Measurements from ENCODE around the gene GCSAM. TPM values are rescaled to one million over a fixed set of nuclear protein-coding genes. Genes with fewer than 3 reads are reported as not detected.

The GCSAM gene
- total and polyA plus RNA-seq, 3 donors from 2014 or later: 0.06 to 0.63 (median 0.42) TPM

DNA sequence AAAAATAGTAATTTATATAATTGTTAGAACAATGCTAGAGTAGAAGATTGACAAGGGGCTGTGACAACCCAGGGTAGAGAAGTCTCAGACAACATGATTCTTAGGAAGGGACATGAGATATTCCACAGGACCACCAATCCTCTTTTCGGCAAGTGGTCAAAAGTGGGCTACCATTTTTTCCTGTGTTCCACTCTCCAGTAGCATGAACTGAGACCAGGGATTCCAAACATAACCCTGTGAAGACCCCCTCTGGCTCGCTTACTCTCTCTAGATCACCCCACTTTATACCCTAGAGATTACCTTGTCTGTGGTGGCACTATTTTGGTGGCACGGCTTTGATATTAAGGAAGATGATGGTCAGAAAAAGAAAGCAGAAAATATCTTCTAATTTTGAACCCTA, 960 bp downstream of the GCSAM start:
- no peak overlapping the region for H3K4me3 ChIP-seq
- intact Hi-C loops (cut with DNase I; ENCODE audit: low total_unique reads): no loop called here
- no peak overlapping the region for H3K27ac ChIP-seq
- no peaks in the 10 kb centered on the region for H3K36me3 ChIP-seq (ENCODE audit: low read depth, missing control alignments)
- WGBS, 2 donors: 88 to 97% methylated on average over 3 of the region's 3 CpGs
- TF ChIP-seq, protein P1, sequence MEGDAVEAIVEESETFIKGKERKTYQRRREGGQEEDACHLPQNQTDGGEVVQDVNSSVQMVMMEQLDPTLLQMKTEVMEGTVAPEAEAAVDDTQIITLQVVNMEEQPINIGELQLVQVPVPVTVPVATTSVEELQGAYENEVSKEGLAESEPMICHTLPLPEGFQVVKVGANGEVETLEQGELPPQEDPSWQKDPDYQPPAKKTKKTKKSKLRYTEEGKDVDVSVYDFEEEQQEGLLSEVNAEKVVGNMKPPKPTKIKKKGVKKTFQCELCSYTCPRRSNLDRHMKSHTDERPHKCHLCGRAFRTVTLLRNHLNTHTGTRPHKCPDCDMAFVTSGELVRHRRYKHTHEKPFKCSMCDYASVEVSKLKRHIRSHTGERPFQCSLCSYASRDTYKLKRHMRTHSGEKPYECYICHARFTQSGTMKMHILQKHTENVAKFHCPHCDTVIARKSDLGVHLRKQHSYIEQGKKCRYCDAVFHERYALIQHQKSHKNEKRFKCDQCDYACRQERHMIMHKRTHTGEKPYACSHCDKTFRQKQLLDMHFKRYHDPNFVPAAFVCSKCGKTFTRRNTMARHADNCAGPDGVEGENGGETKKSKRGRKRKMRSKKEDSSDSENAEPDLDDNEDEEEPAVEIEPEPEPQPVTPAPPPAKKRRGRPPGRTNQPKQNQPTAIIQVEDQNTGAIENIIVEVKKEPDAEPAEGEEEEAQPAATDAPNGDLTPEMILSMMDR (IDR thresholded peaks at IDR 0.05): no peak
- no peak for TF ChIP-seq POLR2A (IDR thresholded peaks at IDR 0.05)
- no peak for DNase-seq
- peaks cover 2% of the 10 kb centered on the region for H3K4me1 ChIP-seq
- no peaks in the 10 kb centered on the region for H3K27me3 ChIP-seq
- H3K9me3 ChIP-seq: no peaks in the 10 kb centered on the region

- Histone ChIP-seq H3K9me3 (no peaks in the 10 kb centered on the region), H3K27me3 (no peaks in the 10 kb centered on the region), H3K4me1 (peaks cover 11% of the 10 kb centered on the region), H3K4me3 (no peak overlapping the region), H3K27ac (no peak overlapping the region), H3K36me3 (ENCODE audit: low read depth, missing control alignments) (no peaks in the 10 kb centered on the region)
- TF ChIP-seq POLR2A (IDR thresholded peaks at IDR 0.05): no peak
- TF ChIP-seq, protein P1 (IDR thresholded peaks at IDR 0.05): no peak
- DNase-seq: no peak
- 91 to 94% methylated on average over 3 of the region's 3 CpGs for WGBS, 2 donors
- intact Hi-C loops (cut with DNase I; ENCODE audit: low total_unique reads): no loop called here
Measured at GRCh38 chr3:112131111-112131510, 1.9 kb downstream of the GCSAM start.

DNA sequence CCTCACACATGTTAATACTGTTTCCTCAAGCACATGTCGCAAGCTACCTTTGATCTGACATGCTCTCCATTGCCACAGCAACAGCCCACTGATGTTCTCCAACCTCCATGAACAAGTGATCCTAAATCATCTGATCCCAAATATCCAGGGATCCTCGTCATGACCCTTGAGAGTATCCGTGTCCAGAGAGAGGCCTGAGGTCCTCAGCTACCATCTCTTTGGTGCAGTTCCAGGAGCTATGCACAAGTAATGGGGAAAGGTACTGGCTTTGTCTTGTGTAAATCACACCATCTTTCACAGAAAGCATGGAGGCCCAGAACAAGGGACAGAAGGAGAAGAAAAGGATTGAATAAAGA, 2.4 kb downstream of the GCSAM start:
- no peaks in the 10 kb centered on the region for H3K36me3 ChIP-seq (ENCODE audit: low read depth, missing control alignments)
- WGBS, 2 donors: 88 to 94% methylated on average over 3 of the region's 3 CpGs
- H3K27ac ChIP-seq: no peak overlapping the region
- H3K4me3 ChIP-seq: no peak overlapping the region
- H3K27me3 ChIP-seq: no peaks in the 10 kb centered on the region
- H3K9me3 ChIP-seq: no peaks in the 10 kb centered on the region
- intact Hi-C loops (cut with DNase I; ENCODE audit: low total_unique reads): no loop called here
- peaks cover 11% of the 10 kb centered on the region for H3K4me1 ChIP-seq
- TF ChIP-seq POLR2A (IDR thresholded peaks at IDR 0.05): no peak
- TF ChIP-seq, protein P1 (IDR thresholded peaks at IDR 0.05): no peak
- no peak for DNase-seq

GRCh38 chr3:112129925-112130637, 3.0 kb downstream of the GCSAM start:
- intact Hi-C loops (cut with DNase I; ENCODE audit: low total_unique reads): no loop called here
- H3K9me3 ChIP-seq: no peaks in the 10 kb centered on the region
- H3K4me1 ChIP-seq: peaks cover 11% of the 10 kb centered on the region
- TF ChIP-seq, protein P1 (IDR thresholded peaks at IDR 0.05): no peak
- TF ChIP-seq POLR2A (IDR thresholded peaks at IDR 0.05): no peak
- no peak for DNase-seq
- no peaks in the 10 kb centered on the region for H3K27me3 ChIP-seq
- no peaks in the 10 kb centered on the region for H3K36me3 ChIP-seq (ENCODE audit: low read depth, missing control alignments)
- WGBS, 2 donors: 91 to 93% methylated on average over 4 of the region's 4 CpGs
- H3K4me3 ChIP-seq: no peak overlapping the region
- no peak overlapping the region for H3K27ac ChIP-seq

Data from testis (tissue), 3 donors.